Measurements from ENCODE around the gene HOXC12. TPM values are rescaled to one million over a fixed set of nuclear protein-coding genes. Genes with fewer than 3 reads are reported as not detected.

The HOXC12 gene
- polyA plus RNA-seq, 1 of the 3 experiments (the other 2 are of a cell fraction) = not detected

DNA sequence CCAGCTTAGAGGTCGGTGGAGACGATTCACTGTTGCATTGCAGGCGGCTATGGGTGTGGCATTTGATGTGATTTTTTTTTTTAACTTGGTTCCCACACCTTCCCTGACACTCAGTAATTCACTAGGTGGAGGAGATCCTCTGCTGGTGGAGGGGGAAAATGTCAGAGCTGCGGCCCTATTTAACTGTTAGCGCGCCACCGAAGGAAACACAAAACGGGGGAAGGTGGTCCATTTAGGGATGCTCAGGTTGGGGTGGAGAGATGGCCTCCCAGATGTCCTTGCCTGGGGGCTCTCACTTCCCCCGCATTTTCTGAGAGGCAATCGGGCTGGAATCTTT is 4.3 kb upstream of the HOXC12 start:
- H3F3A ChIP-seq (replicated peaks; ENCODE audit: insufficient read depth) = no peaks in the 10 kb centered on the region
- no peaks in the 10 kb centered on the region for H3K79me2 ChIP-seq (ENCODE audit: insufficient read depth)
- no peaks in the 10 kb centered on the region for H3K9me3 ChIP-seq
- H4K20me1 ChIP-seq (ENCODE audit: insufficient read depth) = peaks cover 13% of the 10 kb centered on the region; the same call in 1 of the 2 replicates
- H3K36me3 ChIP-seq (replicated peaks in 1 of 2; ENCODE audit: control insufficient read depth in 1 of 2, insufficient read depth in 2 of 2, low read length in 1 of 2) = no peaks in the 10 kb centered on the region
- H3K27ac ChIP-seq (ENCODE audit: low read depth in 2 of 2, low read length in 1 of 2) = no peak overlapping the region
- ChIA-PET CTCF (interaction anchor here (0.7 to 1.4 kb wide), 4 partner anchors 11 to 1828 kb away, joined by 3 to 4 read pairs (median 3); no protein-coding TSS in a partner anchor), POLR2A (no interaction called here)
- H2AFZ ChIP-seq (ENCODE audit: low read depth) = no peak overlapping the region
- DNase-seq = no peak
- H3K9me2 ChIP-seq = no peaks in the 10 kb centered on the region
- no peak overlapping the region for H3K4me2 ChIP-seq
- no peak overlapping the region for H3K4me3 ChIP-seq (ENCODE audit: low read depth in 2 of 2, low read length in 1 of 2)
- TF ChIP-seq FOXM1 (IDR thresholded peaks at IDR 0.05; ENCODE audit: low read depth) = no peak
- TF ChIP-seq NFIC (IDR thresholded peaks at IDR 0.05; ENCODE audit: borderline replicate concordance) = no peak
- TF ChIP-seq POLR2AphosphoS5 (IDR thresholded peaks at IDR 0.05; ENCODE audit: low read depth, low read length) = no peak
- TF ChIP-seq, protein P1, sequence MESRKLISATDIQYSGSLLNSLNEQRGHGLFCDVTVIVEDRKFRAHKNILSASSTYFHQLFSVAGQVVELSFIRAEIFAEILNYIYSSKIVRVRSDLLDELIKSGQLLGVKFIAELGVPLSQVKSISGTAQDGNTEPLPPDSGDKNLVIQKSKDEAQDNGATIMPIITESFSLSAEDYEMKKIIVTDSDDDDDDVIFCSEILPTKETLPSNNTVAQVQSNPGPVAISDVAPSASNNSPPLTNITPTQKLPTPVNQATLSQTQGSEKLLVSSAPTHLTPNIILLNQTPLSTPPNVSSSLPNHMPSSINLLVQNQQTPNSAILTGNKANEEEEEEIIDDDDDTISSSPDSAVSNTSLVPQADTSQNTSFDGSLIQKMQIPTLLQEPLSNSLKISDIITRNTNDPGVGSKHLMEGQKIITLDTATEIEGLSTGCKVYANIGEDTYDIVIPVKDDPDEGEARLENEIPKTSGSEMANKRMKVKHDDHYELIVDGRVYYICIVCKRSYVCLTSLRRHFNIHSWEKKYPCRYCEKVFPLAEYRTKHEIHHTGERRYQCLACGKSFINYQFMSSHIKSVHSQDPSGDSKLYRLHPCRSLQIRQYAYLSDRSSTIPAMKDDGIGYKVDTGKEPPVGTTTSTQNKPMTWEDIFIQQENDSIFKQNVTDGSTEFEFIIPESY (IDR thresholded peaks at IDR 0.05; ENCODE audit: borderline replicate concordance, low read depth) = no peak
- TF ChIP-seq ELF1 (IDR thresholded peaks at IDR 0.05) = no peak
- no peak for TF ChIP-seq MEF2A (IDR thresholded peaks at IDR 0.05; ENCODE audit: borderline replicate concordance, low read depth)
- no peak for TF ChIP-seq TCF12 (IDR thresholded peaks at IDR 0.05)
- TF ChIP-seq, protein P2, sequence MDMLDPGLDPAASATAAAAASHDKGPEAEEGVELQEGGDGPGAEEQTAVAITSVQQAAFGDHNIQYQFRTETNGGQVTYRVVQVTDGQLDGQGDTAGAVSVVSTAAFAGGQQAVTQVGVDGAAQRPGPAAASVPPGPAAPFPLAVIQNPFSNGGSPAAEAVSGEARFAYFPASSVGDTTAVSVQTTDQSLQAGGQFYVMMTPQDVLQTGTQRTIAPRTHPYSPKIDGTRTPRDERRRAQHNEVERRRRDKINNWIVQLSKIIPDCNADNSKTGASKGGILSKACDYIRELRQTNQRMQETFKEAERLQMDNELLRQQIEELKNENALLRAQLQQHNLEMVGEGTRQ (IDR thresholded peaks at IDR 0.05; ENCODE audit: borderline replicate concordance, low read depth, low read length) = no peak
- TF ChIP-seq, protein P3, sequence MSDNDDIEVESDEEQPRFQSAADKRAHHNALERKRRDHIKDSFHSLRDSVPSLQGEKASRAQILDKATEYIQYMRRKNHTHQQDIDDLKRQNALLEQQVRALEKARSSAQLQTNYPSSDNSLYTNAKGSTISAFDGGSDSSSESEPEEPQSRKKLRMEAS (IDR thresholded peaks at IDR 0.05; ENCODE audit: low read depth) = no peak
- TF ChIP-seq RAD21 (IDR thresholded peaks at IDR 0.05; ENCODE audit: low read length) = no peak
- no peak for TF ChIP-seq GATA2 (CRISPR knock-in tag; IDR thresholded peaks at IDR 0.05)
- no peak for TF ChIP-seq NRF1 (IDR thresholded peaks at IDR 0.05; ENCODE audit: low read depth, low read length)
- TF ChIP-seq FOSL2 (IDR thresholded peaks at IDR 0.05; ENCODE audit: borderline replicate concordance, low read depth) = no peak
- no peak for TF ChIP-seq MXI1 (IDR thresholded peaks at IDR 0.05; ENCODE audit: low read depth, low read length)
- TF ChIP-seq TEAD4 (IDR thresholded peaks at IDR 0.05; ENCODE audit: borderline replicate concordance, insufficient read depth) = no peak
- TF ChIP-seq EP300 (IDR thresholded peaks at IDR 0.05; ENCODE audit: borderline replicate concordance in 1 of 2, low read depth in 1 of 2, low read length in 1 of 2) = no peak
- TF ChIP-seq, protein P4, sequence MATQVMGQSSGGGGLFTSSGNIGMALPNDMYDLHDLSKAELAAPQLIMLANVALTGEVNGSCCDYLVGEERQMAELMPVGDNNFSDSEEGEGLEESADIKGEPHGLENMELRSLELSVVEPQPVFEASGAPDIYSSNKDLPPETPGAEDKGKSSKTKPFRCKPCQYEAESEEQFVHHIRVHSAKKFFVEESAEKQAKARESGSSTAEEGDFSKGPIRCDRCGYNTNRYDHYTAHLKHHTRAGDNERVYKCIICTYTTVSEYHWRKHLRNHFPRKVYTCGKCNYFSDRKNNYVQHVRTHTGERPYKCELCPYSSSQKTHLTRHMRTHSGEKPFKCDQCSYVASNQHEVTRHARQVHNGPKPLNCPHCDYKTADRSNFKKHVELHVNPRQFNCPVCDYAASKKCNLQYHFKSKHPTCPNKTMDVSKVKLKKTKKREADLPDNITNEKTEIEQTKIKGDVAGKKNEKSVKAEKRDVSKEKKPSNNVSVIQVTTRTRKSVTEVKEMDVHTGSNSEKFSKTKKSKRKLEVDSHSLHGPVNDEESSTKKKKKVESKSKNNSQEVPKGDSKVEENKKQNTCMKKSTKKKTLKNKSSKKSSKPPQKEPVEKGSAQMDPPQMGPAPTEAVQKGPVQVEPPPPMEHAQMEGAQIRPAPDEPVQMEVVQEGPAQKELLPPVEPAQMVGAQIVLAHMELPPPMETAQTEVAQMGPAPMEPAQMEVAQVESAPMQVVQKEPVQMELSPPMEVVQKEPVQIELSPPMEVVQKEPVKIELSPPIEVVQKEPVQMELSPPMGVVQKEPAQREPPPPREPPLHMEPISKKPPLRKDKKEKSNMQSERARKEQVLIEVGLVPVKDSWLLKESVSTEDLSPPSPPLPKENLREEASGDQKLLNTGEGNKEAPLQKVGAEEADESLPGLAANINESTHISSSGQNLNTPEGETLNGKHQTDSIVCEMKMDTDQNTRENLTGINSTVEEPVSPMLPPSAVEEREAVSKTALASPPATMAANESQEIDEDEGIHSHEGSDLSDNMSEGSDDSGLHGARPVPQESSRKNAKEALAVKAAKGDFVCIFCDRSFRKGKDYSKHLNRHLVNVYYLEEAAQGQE (IDR thresholded peaks at IDR 0.05; ENCODE audit: low read depth, low read length) = no peak
- TF ChIP-seq RFX5 (IDR thresholded peaks at IDR 0.05; ENCODE audit: low read length) = no peak
- H3K27me3 ChIP-seq (ENCODE audit: insufficient read depth) = peaks cover 99% of the 10 kb centered on the region
- WGBS (ENCODE audit: low lambda C conversion rate) = 24% methylated on average over 9 of the region's 10 CpGs
- no peaks in the 10 kb centered on the region; a peak in 1 of 4 replicates for H3K4me1 ChIP-seq (ENCODE audit: control insufficient read depth in 1 of 2, insufficient read depth in 2 of 2, low read depth in 1 of 2, low read length in 1 of 2)
- no peak overlapping the region for H3K9ac ChIP-seq
